ENCODE data around the gene BMP8B.

The BMP8B gene

GRCh38 chr1:39717809-39718208 lies 70.9 kb downstream of the BMP8B start:
- no peak for DNase-seq

DNA sequence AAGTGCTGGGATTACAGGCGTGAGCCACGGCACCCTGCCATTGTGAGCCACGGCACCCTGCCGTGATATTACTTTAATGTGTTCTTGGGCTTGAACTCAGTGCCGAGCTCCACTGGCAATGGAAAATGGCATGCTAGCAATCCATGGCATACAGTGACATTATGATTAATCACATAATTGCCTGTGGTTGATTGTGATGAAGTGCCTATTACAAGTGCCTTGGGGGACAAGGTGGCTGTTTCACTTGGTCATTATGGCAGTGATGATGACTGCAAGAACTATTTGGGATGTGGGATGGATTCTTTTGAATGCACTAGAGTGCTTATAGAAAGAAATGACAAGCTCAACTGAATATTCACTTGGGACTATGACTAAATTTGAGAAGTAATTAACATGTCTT lies 75.1 kb downstream of the BMP8B start:
- DNase-seq: no peak

GRCh38 chr1:39711966-39712340 lies 76.7 kb downstream of the BMP8B start:
- no peak for DNase-seq

DNA sequence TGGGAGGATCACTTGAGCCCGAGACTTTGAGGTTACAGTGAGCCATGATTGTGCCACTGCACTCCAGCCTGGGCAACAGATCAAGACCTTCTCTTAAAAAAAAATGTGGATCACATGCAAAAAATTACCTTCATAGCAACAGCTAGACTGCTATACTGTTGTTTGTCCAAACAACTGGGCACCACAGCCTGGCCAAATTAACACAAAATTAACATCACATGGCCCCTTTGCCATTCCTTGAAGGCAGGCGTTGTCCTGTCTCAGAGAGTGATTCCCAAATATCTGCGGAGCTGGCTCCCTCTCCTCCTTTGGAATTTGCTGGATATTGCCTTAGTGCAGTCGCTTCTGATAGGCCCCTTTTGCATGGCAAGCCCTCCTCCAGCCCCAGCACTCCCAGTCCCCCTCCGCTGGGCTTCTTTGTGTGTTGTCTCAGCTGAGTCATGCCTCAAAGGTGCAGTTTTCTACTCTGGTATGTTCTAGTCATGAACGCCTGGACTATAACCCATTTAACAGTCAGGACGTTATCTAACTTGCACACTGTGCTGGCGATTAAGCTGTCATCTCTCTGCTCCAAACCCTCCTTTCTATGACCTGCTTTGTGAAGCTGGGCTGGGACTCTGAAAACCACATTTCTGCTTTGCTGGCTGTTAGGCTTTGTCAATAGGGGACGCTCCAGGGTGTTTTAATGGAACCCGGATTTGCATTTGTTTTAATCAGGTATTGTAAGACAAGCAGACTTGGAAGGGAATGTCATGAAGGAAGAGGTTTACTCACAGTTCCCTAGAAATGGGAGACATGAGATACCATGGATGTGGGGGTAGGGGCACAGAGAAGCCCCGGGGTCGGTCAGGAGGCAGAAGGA lies 77.3 kb downstream of the BMP8B start:
- no peak for DNase-seq

DNA sequence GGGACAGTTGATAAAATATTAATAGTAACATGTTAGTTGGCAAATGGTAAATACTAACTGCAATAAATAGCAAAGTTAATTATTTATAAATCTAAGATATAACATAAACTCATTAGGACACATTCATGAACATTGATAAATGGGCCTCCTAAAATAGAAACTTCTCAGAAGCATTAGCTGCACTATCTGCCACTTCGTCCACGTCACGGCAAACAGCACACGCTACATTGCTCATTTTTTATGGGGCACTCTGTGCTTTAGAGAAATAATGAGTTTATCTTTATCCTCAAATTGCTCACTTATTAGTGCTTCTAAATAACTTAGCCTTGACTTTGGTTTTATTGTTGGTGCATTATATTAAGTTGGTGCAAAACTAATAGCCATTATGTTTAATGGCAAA lies 81.2 kb downstream of the BMP8B start:
- no peak for DNase-seq
